HG03460 (cell line): Measurements from ENCODE around the gene TYW1B.
"Not testable (repeated sequence)": the region's sequence is repeated elsewhere in the genome, so short reads cannot be mapped to it uniquely, and the experiment has no call there.

ENCODE experiments used
- ATAC-seq: cut with Tn5 transposase; IDR thresholded peaks from one replicate; pipeline ENCODE4 v1.9.1; 2021; ENCODE audit not compliant: unreplicated experiment

TYW1B gene

GRCh38 chr7:72705693-72706092, 122.3 kb downstream of the TYW1B start:
- ATAC-seq: not testable (repeated sequence)

DNA sequence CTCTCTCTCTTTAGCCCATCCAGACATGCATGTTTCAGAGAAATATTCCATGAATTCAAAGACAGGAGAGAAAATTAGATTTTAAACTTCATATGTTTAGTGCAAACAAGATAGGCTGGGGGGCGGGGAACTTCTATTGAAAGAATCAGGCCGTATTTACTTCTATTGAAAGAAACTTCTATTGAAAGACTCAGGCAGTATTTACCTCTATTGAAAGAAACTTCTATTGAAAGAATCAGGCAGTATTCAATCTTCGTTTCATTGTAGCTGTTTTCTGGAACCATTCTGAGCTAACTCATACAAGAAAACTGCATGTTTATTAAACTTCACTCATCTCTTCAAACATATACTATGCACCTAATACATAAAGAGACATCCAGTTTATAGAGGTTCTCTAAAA, 123.1 kb downstream of the TYW1B start:
- ATAC-seq: no peak

DNA sequence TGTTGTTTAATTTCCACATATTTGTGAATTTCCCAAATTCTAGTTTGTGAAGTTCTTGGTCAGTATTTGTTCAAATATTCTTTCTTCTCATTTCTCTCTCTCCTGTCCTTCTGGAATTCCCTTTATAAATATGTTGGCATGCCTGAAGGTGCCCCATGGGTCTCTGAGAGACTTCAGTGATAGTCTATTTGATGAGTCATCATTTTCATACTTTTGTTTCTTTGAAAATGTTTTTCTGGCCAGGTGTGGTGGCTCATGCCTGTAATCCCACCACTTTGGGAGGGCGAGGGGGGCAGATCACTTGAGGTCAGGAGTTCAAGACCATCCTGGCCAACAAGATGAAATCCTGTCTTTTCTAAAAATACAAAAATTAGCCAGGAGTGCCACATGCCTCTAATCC, 127.5 kb downstream of the TYW1B start:
- ATAC-seq: not testable (repeated sequence)

DNA sequence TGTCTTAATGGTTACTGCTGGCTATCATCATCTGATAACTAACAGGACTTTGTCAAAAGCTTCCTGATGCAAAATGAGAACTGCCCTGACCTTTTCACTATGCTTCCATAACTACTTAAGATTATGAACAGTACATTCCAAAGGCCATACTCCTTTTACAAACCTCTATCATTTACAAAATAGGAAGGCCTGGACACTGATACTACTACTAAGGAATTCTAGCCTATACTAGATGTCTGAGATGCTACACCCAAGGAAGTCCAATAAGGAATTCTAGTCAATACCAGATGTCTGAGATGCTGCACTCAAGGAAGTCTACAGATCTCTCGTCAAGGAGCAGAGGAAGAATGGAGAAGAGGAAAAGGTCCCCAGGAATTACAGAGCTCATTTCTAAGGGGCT, 130.9 kb downstream of the TYW1B start:
- ATAC-seq: not testable (repeated sequence)

DNA sequence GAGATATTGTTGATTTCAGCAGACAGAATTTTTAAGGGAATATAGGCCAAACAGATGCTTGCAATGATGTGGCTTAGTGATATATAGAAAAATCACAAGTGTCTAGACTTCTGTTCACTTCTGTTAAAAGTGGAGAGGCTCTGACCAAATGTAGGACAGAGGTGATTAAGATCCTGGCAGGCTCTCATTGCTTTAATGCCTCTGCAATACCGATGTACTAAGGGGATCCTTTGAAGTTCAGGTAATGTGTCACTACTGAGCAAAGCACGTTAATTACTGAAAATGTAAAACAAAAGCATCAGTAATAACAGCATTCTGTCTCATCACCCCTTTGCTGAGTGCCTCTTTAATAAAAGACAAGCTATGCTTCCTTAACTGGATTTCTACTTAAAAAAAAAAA, 131.4 kb downstream of the TYW1B start:
- not testable (repeated sequence) for ATAC-seq

- not testable (repeated sequence) for ATAC-seq
Measured at GRCh38 chr7:72695482-72695881, 132.5 kb downstream of the TYW1B start.

DNA sequence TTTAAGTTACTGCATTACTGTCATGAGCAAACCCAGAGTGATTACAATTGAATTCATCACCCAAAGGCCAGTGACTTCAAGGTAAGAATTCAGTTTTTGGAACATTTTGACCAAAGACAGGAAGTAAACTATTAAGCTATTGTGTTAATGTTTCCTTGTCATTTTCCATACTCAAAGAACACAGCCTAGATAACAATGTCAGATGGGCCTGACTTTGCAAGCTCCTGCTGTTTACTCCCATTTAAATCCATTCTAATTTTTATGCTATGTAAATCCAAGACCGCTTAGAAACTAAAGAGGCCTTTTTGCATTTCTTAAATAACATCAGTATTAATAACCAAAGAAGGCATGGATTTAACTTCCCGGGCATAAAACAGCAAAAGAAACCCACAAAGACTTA, 136.6 kb downstream of the TYW1B start:
- not testable (repeated sequence) for ATAC-seq

DNA sequence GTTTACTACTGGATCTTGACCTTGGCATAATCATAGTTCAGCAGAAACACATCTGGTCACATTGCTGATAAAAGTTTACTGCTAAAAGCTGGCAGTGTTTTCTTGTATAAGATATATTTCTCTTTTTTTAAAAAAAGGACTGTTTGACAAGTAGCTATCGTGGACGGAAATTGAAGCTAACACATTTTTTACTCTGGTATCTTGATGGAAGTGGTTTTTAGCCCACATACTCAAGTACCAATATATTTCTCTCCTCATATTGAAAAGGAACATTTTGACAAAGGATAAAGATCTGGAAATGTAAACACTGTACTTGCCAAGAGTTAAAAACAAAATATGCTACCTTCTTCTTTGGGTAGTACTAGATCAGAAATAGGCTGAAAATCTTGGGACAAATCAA, 137.8 kb downstream of the TYW1B start:
- not testable (repeated sequence) for ATAC-seq

- ATAC-seq: not testable (repeated sequence)
Measured at GRCh38 chr7:72689344-72689743, 138.7 kb downstream of the TYW1B start.

DNA sequence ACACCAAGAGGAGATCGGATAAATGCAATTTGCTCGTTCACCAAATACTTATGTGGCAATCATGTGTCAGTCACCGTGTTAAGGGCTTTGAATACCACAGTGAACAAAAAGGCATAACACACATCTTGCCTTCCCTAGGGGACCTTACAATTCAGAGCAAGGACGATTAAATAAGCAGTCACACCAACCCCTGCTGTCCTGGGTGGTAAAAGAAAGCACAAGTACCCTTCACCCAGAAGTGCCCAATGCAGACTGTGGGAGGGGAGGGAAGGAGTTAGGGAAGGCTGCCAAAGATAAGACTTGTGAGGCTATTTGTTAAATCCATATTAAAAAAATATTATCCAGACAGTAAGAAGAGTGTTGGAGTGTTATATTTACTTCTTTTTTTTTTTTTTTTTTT, 146.8 kb downstream of the TYW1B start:
- not testable (repeated sequence) for ATAC-seq

- not testable (repeated sequence) for ATAC-seq
Measured at GRCh38 chr7:72676880-72677279, 151.1 kb downstream of the TYW1B start.

- not testable (repeated sequence) for ATAC-seq
Measured at GRCh38 chr7:72676086-72676690, 151.8 kb downstream of the TYW1B start.

- not testable (repeated sequence) for ATAC-seq
Measured at GRCh38 chr7:72675686-72676085, 152.3 kb downstream of the TYW1B start.

GRCh38 chr7:72674394-72674793, 153.6 kb downstream of the TYW1B start:
- no peak for ATAC-seq

DNA sequence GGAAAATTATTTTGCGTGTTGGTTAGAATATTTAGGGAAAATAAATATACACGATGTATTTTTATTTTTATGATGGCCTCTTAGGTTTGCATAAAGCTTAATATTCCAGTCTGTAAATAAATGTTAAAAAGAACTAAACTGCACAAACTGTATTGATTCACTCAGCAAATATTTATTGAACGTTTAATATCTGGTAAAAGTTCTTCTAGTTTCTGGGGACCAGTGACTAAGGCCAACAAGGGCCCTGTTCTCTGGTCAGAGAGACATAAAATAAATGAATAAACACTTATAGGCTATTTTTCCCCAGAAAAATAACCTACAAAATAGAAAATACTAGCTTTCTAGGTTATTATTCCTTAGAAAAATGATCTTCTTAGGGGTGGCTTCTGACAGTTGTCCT, 157.2 kb downstream of the TYW1B start:
- not testable (repeated sequence) for ATAC-seq

DNA sequence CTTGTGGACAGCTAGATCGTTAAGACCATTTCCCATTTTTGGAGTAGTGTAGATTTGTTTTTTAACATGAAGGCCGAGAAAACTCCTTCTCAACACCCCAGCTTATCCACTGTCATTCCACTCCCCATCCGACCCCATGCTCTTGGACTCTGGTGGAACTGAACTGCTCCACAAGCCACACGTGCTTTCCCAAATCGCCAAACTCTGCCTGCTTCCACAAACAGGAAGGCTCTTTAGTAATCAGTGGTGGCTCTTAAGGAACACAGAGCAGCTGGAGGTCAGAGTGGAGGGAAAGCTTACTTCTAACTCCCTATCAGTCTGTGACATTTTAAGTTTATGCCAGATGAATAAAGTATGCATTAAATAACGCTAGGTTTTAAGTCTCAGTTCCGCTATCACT, 159.6 kb downstream of the TYW1B start:
- not testable (repeated sequence) for ATAC-seq

DNA sequence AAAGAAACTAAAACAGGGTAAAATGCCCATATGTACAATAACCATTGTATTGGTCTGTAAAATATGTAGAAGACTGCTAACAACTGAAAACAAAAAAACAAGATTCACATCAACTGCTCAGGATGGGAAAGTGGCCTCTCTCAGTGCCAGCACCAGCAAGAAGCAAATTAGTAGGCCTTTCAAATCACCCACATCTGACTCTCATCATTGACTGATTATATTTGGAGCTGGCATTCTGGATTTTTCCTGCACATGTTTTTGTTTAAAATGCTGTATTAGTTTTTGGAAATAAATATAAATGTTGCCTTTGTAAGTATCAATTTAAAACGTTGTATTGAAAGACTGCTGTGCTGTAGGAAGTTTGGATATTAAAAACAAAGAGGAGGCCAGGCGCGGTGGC, 161.0 kb downstream of the TYW1B start:
- ATAC-seq: not testable (repeated sequence)

DNA sequence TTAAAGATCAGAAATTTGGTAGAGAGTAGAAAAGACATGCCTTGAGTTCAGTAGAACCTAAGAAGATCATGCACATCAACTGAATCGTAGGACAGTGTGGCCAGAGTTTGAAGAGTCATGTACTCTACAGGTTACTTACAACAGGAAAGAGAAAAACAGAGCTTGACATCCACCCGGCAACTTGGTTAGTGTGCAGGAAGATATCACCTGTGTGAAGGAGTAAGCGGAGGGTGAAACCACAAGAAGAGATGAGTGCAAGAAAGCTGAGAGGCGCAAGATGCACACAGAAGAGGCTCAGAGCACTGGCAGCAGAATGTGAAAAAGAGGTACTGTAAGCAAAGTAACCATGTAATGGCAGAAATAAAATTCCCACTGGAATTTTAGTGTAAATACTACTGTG, 179.4 kb downstream of the TYW1B start:
- peak; percentile 61 for ATAC-seq

- ATAC-seq: not testable (repeated sequence)
Measured at GRCh38 chr7:72643708-72644107, 184.3 kb downstream of the TYW1B start.

- ATAC-seq: not testable (repeated sequence)
Measured at GRCh38 chr7:72641485-72642248, 186.3 kb downstream of the TYW1B start.

GRCh38 chr7:72640740-72641139, 187.3 kb downstream of the TYW1B start:
- ATAC-seq: not testable (repeated sequence)

DNA sequence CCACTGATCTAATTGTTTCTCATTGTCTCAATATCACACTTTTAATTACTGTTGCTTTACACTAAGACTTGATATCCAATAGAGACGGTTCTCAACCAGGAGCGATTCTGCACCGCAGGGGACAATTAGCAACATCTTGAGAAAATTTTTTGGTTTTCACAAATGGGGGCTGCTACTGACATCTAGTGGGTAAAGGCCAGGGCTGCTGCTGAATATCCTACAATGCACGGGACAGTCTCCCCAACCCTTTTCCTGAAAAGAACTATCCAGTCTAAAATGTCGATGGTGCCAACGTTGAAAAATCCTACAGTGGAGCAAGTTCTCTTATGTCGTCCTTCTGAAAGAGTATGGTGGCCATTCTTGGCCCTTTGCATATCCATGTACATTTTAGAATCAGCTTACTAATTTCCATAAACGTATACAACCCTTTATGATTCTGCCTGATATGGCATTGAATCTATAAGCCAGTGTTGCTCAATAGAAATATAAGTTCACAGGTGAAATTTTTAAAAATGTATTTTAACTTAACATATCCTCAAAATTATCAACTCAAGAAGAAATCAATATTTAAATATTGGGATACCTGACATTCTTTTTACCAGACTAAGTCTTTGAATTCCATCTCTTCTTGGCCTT, 192.6 kb downstream of the TYW1B start:
- ATAC-seq: not testable (repeated sequence)
